HG03457 (cell line): ENCODE results near the gene ARSB.
"Not testable (repeated sequence)": the region's sequence is repeated elsewhere in the genome, so short reads cannot be mapped to it uniquely, and the experiment has no call there.

ENCODE experiments used
- ATAC-seq: cut with Tn5 transposase; IDR thresholded peaks from one replicate; pipeline ENCODE4 v1.9.1; 2021; ENCODE audit warnings: moderate number of reproducible peaks; ENCODE audit not compliant: unreplicated experiment

Gene ARSB

GRCh38 chr5:78905084-78905938 lies 79.8 kb downstream of the ARSB start:
- ATAC-seq = no peak

- no peak for ATAC-seq
These were observed 81.2 kb downstream of the ARSB start for GRCh38 chr5:78903861-78904260.

- no peak for ATAC-seq
These were observed 81.8 kb downstream of the ARSB start for GRCh38 chr5:78903353-78903752.

GRCh38 chr5:78899922-78900362 lies 85.2 kb downstream of the ARSB start:
- ATAC-seq = no peak

GRCh38 chr5:78896132-78896531 lies 89.0 kb downstream of the ARSB start:
- no peak for ATAC-seq

- ATAC-seq = no peak
These were observed 89.5 kb downstream of the ARSB start for GRCh38 chr5:78895616-78896015.

GRCh38 chr5:78893940-78894677 lies 91.0 kb downstream of the ARSB start:
- no peak for ATAC-seq

GRCh38 chr5:78890667-78891379 lies 94.3 kb downstream of the ARSB start:
- ATAC-seq = no peak

GRCh38 chr5:78889369-78890140 lies 95.6 kb downstream of the ARSB start:
- ATAC-seq = no peak

- ATAC-seq = no peak
These were observed 96.3 kb downstream of the ARSB start for GRCh38 chr5:78888580-78889368.

GRCh38 chr5:78887384-78888118 lies 97.6 kb downstream of the ARSB start:
- ATAC-seq = peak; percentile 93

GRCh38 chr5:78886341-78887230 lies 98.5 kb downstream of the ARSB start:
- ATAC-seq = no peak

GRCh38 chr5:78881884-78882283 lies 103.2 kb downstream of the ARSB start:
- ATAC-seq = no peak

- no peak for ATAC-seq
These were observed 105.6 kb downstream of the ARSB start for GRCh38 chr5:78879516-78879915.

GRCh38 chr5:78866076-78866475 lies 119.0 kb downstream of the ARSB start:
- ATAC-seq = not testable (repeated sequence)

- no peak for ATAC-seq
These were observed 126.7 kb downstream of the ARSB start for GRCh38 chr5:78858364-78858763.

- no peak for ATAC-seq
These were observed 130.1 kb downstream of the ARSB start for GRCh38 chr5:78855026-78855425.

GRCh38 chr5:78851891-78852290 lies 133.2 kb downstream of the ARSB start:
- not testable (repeated sequence) for ATAC-seq
